Bronchial epithelial cell (primary cell): ENCODE data around the gene INPPL1. TPM values are rescaled to one million over a fixed set of nuclear protein-coding genes. Genes with fewer than 3 reads are reported as not detected.

Source experiments
- DNase-seq: peaks from one replicate; pipeline ENCODE4 v3.0.0-alpha.2; 2010; ENCODE audit warnings: low read depth
- FAIRE-seq: peaks from 2 replicates; lab custom pipeline; 2011; peaks lifted over from hg19 to GRCh38; lab: Jason Lieb, UNC
- H3K27me3 ChIP-seq: 2 replicates; pipeline ENCODE4 v1.5.1; 2011; ENCODE audit warnings: low read length; ENCODE audit not compliant: control insufficient read depth, insufficient read depth
- H3K36me3 ChIP-seq: 2 replicates; pipeline ENCODE4 v1.5.1; 2011; ENCODE audit warnings: low read length; ENCODE audit not compliant: control insufficient read depth, insufficient read depth
- H3K4me3 ChIP-seq: 2 replicates; pipeline ENCODE4 v1.5.1; 2011; ENCODE audit warnings: mild to moderate bottlenecking, low read depth, low read length, control low read depth
- CTCF ChIP-seq: IDR thresholded peaks from 2 replicates; pipeline ENCODE4 v1.5.1; 2011; ENCODE audit warnings: mild to moderate bottlenecking, moderate library complexity, low read length, control low read depth, inconsistent platforms; ENCODE audit not compliant: insufficient read depth, severe bottlenecking
- total RNA-seq: library from RNA; depleted of rRNA; stranded (reverse); fragments of >200 nt; gene quantifications from 2 replicates; pipeline ENCODE4 v1.2.1, GENCODE V29; 2014

INPPL1 gene
- total RNA-seq, 1 donor from 2014 or later = 12.6 TPM

DNA sequence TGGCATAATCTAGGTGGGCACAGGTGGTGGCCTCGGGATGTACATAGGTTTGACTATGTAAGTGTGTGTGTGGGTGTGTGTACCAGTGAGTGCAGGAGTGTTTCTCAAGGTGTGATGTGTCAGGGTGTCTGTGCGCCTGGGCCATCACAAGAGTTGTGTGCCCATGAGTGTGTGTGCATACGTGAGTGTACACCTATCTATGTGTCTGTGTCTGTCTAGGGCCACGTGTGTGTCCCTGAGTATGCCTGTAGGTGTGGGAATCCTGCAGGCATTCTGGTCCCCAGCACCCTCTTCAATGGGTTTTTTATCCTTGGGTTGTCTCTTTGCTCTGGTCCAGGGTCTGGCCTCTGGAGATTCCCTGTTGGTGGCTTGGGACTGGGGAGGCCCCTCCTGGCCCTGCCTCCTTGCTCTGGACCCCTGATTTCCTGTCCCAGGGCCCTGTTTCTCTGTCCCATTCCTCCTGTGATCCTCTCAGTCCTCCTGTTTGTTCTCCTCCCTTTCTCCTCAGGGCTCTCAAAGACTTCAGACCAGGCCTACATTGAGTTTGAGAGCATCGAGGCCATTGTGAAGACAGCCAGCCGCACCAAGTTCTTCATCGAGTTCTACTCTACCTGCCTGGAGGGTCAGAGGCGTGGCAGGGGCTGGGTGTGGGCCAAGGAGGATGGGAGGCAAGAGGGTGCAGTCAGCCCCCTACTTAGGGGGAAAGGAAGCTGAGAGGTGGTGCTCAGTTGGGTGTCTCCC, 9.4 kb downstream of the INPPL1 start:
- Histone ChIP-seq H3K27me3 (no peaks in the 10 kb centered on the region), H3K36me3 (peaks cover 74% of the 10 kb centered on the region), H3K4me3 (no peak overlapping the region)
- no peak for TF ChIP-seq CTCF
- DNase-seq (no peak), FAIRE-seq (peak; percentile 96)

DNA sequence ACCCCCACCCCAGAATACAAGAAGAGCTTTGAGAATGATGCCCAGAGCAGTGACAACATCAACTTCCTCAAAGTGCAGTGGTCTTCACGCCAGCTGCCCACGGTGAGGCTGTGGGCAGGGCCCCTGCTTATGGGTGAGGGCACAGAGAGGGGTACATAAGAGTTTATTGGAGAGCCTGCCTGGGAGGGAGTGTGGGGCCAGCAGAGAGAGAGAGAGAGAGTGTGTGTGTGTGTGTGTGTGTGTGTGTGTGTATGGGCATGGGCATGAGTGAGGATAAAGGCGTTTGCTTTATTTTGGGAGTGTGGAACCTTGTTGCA, 9.9 kb downstream of the INPPL1 start:
- no peaks in the 10 kb centered on the region for H3K27me3 ChIP-seq
- peaks cover 69% of the 10 kb centered on the region for H3K36me3 ChIP-seq
- H3K4me3 ChIP-seq = no peak overlapping the region
- DNase-seq = no peak
- no peak for FAIRE-seq
- no peak for TF ChIP-seq CTCF

DNA sequence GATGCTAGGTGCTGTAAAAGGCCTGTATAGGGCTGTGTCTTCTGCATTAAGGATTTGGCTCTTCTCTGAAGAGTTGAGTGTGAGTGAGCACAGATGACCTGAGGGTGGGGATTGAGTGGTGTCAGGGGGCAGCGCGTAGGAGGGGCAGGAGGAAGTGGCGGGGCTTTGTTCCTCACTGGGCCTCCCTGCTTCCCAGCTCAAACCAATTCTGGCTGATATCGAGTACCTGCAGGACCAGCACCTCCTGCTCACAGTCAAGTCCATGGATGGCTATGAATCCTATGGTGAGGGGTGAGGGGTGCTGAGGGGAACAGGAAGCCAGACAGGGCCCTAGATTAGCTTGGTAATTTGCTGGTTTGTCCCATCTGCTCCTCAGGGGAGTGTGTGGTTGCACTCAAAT, 10.4 kb downstream of the INPPL1 start:
- FAIRE-seq (no peak), DNase-seq (no peak)
- TF ChIP-seq CTCF = no peak
- Histone ChIP-seq H3K27me3 (no peaks in the 10 kb centered on the region), H3K36me3 (peaks cover 65% of the 10 kb centered on the region), H3K4me3 (no peak overlapping the region)

DNA sequence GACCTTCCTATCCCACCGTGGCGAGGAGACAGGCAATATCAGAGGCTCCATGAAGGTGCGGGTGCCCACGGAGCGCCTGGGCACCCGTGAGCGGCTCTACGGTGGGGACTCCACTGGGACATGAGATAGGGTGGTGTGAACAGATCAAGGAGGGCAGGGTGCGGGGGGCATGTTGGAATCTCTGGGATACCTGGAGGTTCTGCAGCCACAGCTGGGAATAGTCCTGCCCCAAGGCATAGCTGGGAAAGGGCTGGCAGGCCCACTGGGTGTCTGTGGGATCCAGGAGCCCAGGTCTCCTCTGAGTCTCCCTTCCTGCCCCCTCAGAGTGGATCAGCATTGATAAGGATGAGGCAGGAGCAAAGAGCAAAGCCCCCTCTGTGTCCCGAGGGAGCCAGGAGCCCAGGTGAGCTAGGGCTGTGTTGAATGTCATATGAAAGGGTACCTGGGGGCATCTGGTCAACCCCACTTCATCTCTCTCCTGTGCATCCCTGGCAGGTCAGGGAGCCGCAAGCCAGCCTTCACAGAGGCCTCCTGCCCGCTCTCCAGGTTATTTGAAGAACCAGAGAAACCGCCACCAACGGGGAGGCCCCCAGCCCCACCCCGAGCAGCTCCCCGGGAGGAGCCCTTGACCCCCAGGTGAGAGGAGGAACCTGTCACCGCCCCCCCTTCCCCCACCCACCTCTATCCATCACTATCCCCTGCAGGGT, 10.9 kb downstream of the INPPL1 start:
- no peak for FAIRE-seq
- H3K4me3 ChIP-seq = no peak overlapping the region
- H3K27me3 ChIP-seq = peaks cover 4% of the 10 kb centered on the region
- H3K36me3 ChIP-seq = peaks cover 60% of the 10 kb centered on the region
- TF ChIP-seq CTCF = no peak
- DNase-seq = no peak

DNA sequence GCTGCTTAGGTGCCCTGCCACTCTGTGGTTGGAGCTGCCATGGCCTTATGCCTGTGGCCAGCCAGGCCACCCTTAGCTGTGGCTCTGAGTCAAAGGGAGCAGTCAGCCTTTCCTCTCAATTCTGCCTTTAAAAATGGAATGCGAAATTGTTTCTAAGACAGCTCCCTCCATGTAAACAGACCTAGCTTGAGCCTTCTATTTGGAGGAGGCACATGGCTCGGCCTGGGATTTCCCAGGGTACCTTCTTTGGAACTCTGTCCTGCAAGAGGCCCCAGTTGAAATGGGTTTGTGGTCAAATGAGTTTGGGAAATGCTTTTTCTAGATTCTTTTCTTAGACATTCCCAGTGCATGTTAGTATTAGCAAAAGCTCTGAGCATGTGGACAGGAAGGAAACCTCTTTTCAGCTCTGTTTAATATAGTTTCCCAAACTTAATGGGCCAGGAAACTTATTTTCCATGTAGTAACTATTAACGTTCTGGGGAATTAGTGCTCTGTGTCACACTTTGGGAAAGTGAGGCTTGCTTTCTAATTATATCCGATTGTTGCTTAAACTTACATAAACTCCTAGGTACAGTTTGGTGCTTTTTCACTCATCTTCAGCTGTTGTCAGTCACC, 11.6 kb downstream of the INPPL1 start:
- TF ChIP-seq CTCF = no peak
- no peak overlapping the region for H3K4me3 ChIP-seq
- peaks cover 10% of the 10 kb centered on the region for H3K27me3 ChIP-seq
- no peak for FAIRE-seq
- DNase-seq = no peak
- H3K36me3 ChIP-seq = peaks cover 53% of the 10 kb centered on the region
